Mammary epithelial cell (primary cell): Measurements from ENCODE around the gene GNAZ.

ENCODE experiments used
- CTCF ChIP-seq, 2 donors: IDR thresholded peaks in 1 of 2; conservative IDR thresholded peaks in 1 of 2; 2 replicates each; pipeline ENCODE4 v1.5.1; 2011 to 2012; ENCODE audit warnings: inconsistent platforms in 2 of 2, low read length in 2 of 2, mild to moderate bottlenecking in 2 of 2, control low read depth in 1 of 2, low read depth in 1 of 2; ENCODE audit not compliant: insufficient read depth in 1 of 2; ENCODE audit errors: extremely low read depth in 1 of 2
- EZH2 ChIP-seq: IDR thresholded peaks from 2 replicates; pipeline ENCODE4 v1.6.1; 2012; ENCODE audit warnings: low read length, inconsistent platforms, borderline replicate concordance

GRCh38 chr22:23137468-23137867, 67.1 kb downstream of the GNAZ start:
- TF ChIP-seq EZH2, result no peak
- no peak for TF ChIP-seq CTCF (conservative IDR thresholded peaks at IDR 0.05 in 1 of 2, IDR thresholded peaks at IDR 0.05 in 1 of 2; ENCODE audit: extremely low read depth in 1 of 2, insufficient read depth in 1 of 2, low read depth in 1 of 2, low read length in 2 of 2)
